Activated CD4-positive, CD25-positive, alpha-beta regulatory T cell treated with anti-CD3 and anti-CD28 coated beads, Interleukin-2, amount 50 U/mL, for 72 hours (primary cell): ENCODE data around the gene BRCA1.

Source experiments
- DNase-seq: peaks from one replicate; pipeline ENCODE4 v3.0.0; 2021

The BRCA1 gene

DNA sequence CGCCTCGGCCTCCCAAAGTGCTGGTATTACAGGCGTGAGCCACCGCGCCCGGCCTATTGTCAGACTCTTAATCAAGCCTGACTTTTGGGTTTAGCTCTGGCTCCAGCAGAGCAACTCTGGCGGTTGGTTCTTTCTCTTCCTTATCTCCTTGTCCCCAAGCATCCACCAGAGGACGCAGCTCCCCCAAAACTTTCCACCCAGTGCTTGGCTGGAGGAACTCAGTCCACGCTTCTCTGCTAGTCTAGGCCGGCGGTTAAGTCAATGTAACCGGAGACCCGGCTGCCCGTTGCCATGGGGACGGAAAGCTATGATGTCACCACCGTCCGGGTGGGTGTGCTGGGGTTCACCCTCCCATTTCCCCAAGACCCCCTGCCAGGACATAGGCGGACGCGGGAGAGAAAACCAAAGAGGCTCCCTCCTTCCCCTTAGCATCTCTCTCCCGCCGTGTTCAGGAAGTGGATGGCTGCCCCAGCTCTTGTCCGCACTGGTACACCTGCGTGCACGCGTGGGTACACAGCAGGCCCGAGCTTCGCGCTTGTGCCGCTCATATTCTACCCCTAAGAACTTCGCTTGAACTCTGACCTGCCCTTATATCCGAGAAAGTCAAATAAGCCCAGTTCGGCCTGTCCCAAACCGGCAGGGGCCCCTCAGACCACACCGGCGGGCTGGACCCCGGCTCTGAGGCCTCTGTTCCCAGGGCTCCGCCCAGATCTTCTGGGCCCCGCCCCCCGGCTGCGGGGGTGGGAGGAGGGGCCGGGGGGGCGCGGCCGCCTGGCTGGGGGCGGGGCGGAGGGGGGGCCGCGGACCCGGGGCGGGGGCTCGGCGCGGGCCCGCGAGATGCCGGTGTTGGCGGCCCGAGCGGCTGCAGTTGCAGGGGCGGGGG, 100.5 kb downstream of the BRCA1 start, which contains the start of gene RND2:
Gene RND2 (plus strand): TSS at position 825 of the 883 bp plus-strand sequence. CDS start 117 bp downstream, outside the sequence.
- peak; percentile 68 for DNase-seq

DNA sequence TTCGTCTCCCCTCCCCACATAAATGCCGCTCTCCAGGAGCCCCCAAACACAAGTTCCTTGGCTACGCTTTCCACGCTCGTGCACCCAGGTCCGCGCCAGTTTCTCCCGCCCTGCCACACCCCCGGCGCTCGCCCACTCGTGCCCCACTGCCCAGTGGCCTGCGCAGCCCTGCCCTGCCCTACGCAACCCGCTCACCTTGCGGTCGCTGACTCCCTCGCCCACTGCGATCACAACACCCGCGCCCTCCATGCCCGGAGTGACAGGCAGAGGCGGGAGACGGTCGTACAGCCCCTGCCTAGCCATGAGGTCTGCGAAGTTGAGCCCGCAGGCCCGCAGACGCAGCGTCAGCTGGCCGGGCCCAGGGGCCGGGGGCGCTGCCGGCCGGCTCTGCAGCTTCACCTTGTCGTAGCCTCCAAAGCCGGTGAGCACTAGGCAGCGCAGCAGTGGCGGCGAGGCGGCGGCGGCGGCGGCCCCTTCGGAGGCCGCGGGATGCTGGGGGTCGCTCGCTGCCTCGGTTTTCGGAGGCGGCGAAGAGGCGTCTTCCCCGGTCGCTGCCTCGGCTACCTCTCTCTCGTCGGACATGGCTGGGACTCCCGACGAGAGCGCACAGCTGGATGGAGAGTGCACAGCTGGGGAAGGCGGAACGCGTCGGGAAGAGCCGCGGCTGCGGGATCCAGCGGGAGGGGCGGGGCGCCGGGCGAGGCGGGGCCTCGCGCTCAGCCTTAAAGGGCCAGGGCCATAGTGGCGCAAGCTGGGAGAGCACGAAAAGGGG, 103.2 kb downstream of the BRCA1 start, which contains the start of gene VAT1:
Gene VAT1 (minus strand): TSS at position 645 of the 772 bp plus-strand sequence. CDS start 63 bp downstream, at position 582.
- peak; percentile 69 for DNase-seq

GRCh38 chr17:43020789-43021740, 104.1 kb downstream of the BRCA1 start:
- peak; percentile 46 for DNase-seq

GRCh38 chr17:43020030-43020621, 105.0 kb downstream of the BRCA1 start:
- DNase-seq: no peak

DNA sequence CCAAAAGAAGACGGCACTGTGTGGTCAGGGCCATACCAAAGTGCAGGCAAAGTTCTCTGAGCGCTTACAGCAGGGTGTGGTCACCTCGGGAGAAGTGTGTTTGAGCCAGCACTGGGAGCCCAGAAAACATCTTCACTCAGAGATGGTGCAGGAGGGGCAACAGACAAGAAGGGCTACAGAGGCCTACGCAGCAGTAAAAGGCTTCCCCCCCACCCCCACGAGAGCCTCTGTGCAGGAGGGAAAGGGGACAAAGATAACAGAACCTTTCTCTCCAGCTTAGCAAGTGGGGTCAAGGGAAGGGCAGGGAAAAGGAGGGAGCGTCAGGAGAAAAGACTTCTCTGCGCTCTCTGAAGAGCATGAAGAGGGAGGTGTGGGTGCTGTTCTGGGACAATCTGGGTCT, 105.7 kb downstream of the BRCA1 start:
- DNase-seq: no peak

GRCh38 chr17:43018932-43019331, 106.2 kb downstream of the BRCA1 start:
- no peak for DNase-seq

- DNase-seq: no peak
Measured at GRCh38 chr17:43018008-43018853, 106.9 kb downstream of the BRCA1 start.

DNA sequence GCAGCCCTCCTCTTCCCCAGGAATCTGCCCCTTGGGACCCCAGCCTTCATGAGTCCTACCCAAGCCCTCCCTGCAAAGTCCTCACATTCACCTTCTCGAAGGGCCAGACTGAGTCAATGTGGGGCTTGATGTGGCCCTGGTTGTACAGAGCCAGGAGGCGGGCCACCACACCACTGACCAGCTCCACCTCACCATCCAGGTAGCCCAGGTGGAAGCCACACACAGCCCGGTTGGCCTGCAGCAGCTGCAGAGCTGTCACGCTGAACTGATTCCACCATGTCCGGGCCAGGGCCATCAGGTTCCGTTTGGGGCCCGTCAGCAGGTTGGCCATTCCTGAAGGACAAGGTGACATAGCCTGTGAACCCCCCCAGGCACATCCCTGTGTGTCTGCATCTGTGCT, 108.9 kb downstream of the BRCA1 start:
- DNase-seq: no peak

GRCh38 chr17:43015579-43015978, 109.6 kb downstream of the BRCA1 start:
- DNase-seq: no peak

GRCh38 chr17:43014649-43015542, 110.3 kb downstream of the BRCA1 start:
- DNase-seq: no peak

DNA sequence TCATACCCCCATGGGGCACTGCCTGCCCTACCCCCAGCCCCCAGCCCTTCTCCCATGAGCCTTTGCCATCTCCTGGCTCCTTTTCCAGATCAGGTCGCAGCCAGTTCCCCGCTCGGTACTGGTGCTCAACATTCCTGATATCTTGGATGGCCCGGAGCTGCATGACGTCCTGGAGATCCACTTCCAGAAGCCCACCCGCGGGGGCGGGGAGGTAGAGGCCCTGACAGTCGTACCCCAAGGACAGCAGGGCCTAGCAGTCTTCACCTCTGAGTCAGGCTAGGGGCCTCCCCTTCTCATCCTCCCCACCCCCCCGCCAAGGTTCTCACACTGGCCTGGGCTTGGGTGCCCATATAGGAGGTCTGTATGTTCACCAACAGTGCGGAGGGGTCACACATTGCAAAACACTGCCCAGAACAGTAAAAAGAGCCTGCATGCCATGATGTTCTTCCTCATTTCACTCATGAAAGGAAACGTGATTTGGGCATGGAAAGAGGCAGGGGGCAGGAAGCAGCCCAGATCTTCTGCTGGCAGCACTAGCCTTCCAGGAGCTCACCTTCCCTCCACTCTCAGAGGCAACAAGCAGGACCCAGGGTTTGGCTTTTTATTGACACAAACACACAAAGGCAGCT, 111.0 kb downstream of the BRCA1 start:
- no peak for DNase-seq

GRCh38 chr17:43013296-43013695, 111.9 kb downstream of the BRCA1 start:
- no peak for DNase-seq

GRCh38 chr17:43011728-43012472, 113.3 kb downstream of the BRCA1 start:
- DNase-seq: no peak

- no peak for DNase-seq
Measured at GRCh38 chr17:43010667-43011308, 114.4 kb downstream of the BRCA1 start.

DNA sequence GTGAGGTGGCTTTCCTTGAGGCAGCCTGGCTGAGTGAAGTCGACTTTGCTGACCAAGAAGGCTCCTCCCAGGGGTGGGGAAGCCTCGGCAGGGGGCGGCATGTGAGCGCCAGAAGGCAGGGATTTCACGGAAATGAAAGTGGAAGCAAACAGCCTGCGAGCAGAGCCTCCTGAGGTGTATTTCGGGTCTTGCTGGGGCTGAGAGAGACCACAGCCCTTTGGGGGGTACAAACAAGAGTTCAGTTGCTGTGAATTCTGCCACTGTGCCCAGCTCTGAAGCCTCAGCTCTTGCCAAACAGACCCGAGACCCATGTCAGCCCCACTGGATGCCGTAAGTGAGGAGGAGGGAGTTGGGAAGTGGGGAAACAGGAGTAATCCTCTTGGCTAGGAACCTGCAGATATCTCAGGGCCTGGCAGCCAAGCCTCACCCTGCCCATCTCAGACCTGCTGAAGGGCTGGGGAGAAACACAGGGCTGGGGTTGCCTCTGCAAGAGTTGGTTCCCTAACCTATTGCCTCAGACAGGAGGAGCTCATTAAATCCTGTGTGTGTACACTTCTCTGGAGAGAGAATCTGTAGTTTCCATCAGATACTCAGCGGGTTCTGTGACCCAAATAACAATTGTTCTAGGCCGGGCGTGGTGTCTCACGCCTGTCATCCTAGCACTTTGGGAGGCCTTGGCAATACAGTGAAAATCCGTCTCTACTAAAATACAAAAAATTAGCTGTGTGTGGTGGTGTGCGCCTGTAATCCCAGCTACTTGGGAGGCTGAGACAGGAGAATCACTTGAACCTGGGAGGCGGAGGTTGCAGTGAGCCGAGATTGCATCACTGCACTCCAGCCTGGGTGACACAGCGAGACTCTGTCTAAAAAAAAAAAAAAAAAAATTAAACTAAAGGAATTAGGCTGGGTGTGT, 118.3 kb downstream of the BRCA1 start, which contains the start of gene IFI35:
Gene IFI35 (plus strand): TSS at position 146 of the 913 bp plus-strand sequence. CDS start 164 bp downstream, at position 310.
- DNase-seq: peak; percentile 77

- DNase-seq: no peak
Measured at GRCh38 chr17:43003542-43004172, 121.5 kb downstream of the BRCA1 start.
